HG03139 (cell line): Measurements from ENCODE around the gene CES4A.
A peak's percentile ranks its signal among the peaks of the same experiment; 100 is the strongest.

Experiments
- ATAC-seq: cut with Tn5 transposase; IDR thresholded peaks from one replicate; pipeline ENCODE4 v1.9.1; 2021; ENCODE audit not compliant: unreplicated experiment

CES4A gene

GRCh38 chr16:67017810-67018488 lies 29.6 kb downstream of the CES4A start:
- ATAC-seq: peak; percentile 79

DNA sequence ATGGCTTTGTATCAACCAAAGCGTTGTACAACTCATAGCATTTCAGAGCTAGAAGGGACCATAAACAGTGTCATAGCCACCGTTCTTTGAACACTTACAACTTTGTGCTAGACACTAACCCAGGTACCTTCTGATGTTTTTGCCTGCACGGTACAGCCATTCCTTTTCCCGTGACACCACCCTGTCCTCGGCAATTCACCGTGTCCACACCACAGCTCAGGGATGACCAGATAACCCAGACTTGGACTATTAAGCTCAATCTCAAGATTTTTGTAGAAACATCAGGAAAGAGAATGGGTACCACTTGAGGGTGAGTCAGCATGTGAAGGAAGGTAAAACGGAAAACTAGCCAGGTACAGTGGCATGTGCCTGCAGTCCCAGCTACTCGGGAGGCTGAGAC lies 30.8 kb downstream of the CES4A start:
- ATAC-seq: no peak

DNA sequence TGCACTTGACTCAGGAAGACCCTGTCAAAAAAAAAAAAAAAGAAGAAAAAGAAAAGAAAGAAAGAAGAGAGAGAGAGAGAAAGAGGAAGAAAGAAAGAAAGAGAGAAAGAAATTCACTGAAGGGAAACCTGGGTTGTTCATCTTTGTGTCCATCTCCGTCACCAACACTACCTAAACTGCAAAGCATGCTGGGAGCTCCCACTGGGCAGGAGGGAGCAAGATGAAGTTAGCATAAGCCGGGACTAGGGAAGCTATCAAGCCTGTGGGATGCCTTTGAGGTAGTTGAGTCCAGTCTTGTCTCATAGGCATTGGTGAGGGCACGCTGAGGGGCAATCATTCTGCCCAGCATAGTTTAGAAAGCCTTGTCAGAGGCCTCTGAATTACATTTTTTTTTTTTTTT lies 32.9 kb downstream of the CES4A start:
- ATAC-seq: no peak

DNA sequence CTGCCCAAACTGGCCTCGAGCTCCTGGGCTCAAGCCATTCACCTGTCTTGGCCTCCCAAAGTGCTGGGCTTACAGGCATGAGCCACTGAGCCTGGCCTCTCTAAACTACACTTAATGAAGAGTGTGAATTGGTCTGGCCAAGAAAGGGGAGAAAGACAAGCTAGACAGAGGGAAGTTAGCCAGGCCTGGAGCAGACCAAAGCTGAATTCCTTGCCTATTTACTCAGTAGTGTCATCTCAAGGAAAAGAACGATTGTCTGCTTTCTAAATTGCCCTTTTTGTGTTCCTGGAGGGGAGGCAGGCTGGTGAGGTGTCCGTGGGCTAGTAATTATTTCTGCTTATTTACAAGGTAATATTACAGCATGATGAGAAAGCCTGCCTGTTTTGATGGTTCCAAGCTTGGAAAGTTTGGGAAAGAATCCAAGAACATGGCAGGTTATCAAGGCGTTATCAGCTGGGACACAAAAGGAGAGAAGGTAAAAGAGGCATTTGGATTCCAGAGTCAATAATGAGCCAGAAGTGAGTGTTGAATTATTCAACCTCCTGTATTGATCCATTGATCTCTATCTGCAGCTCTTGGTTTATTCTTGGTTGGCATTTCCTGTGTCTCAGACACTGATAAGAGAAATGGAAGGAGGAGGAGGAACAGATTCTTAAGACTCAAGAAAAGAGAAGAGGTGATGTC lies 34.3 kb downstream of the CES4A start:
- ATAC-seq: no peak

DNA sequence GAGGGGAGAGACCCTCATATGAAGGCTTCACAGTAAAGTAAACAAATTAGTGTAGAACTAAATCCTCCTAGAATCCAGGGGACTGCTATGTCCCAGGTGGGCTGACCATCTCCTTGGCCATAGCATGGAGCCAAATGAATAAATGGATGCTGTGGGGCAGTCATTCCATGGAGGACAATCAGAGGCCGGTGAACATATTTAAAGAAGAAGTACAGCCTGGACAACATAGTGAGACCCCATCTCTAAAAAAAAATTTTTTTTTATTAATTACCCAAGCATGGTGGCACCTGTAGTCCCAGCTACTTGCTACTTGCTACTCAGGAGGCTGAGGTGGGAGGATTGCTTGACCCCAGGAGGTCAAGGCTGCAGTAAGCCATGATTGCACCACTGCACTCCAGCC lies 35.3 kb downstream of the CES4A start:
- ATAC-seq: no peak

- no peak for ATAC-seq
These were observed 36.2 kb downstream of the CES4A start for GRCh38 chr16:67024384-67025209.

DNA sequence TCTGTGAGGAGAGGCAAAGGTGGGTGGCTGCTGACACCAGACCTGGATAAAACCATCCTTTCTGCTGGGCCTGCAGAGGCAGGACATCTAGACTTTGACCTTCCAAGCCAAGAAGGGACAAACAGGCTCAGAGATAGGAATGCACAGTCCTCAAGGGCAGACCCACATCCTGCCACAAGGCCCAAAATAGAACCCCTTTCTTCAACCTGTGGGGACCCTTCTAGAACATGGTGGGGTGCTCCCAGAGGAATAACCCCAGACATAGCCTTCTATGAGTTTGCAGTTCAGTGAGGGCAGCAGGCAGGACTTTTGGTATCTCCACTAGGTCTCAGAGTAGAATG lies 36.8 kb downstream of the CES4A start:
- no peak for ATAC-seq

DNA sequence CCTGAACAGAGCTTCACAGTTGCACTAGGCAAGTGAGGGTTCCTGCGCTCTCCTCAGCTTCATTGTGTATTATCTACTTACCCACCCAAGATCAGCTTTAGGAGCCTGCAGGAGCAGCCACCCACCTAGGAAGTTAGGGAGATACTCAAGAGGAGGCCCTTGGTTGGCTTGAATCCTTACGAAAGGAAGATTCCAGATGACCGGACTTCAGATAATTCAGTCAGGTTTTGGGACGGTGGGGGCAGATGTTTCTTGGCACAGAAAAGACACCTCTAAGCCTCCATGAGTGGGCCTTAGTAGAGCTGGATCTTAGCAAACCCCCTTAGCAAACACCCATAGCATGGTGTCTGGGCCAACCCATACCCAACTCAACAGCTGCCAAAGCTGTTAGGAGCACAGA lies 38.2 kb downstream of the CES4A start:
- no peak for ATAC-seq

DNA sequence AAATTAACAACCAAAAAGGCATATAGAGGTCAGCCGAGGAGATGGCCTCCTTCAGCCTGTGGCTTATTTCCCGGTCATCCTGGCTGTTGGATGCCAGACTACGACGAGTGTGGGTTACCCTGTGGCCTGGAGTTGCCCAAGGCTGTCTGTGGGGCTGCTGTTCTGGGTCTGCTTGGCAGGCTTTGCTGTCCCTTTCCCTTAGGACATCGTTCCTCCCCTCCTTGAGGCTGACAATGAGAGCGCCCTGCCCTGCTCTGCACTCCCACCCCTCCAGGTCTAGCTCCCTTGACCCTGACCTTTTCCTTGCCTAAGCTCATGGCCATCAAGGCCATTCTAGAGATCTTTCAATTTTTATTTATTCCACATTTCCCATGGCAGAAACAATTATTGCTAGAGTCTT lies 38.7 kb downstream of the CES4A start:
- no peak for ATAC-seq

DNA sequence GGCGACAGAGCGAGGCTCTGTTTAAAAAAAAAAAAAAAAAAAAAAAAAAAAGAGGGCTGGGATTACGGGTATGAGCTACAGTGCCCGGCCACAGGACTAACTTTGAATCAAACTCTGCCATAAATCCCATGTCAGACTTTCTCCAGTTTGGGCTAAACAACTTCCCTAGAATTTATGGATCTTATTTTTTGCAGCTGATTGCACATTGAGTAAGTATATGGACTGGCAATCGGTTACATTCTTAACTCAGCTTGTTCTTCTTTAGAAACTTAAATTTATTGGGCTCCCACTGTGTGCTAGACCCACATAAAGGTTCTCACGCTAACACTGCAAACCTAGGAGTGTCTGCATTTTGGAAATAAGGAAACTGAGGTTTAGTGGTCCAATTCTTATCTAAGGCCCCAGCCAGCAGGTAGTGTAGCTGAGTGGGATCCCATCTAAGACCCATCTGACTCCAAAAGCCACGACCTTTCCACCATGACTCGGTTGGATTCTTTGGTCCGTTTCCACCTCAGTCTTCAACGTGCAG lies 39.8 kb downstream of the CES4A start:
- no peak for ATAC-seq

- peak; percentile 71 for ATAC-seq
These were observed 40.4 kb downstream of the CES4A start, which contains the start of gene CBFB for GRCh38 chr16:67028696-67029253. CBFB (plus strand) TSS chr16:67029149; CDS start chr16:67029408, 259 bp downstream.

DNA sequence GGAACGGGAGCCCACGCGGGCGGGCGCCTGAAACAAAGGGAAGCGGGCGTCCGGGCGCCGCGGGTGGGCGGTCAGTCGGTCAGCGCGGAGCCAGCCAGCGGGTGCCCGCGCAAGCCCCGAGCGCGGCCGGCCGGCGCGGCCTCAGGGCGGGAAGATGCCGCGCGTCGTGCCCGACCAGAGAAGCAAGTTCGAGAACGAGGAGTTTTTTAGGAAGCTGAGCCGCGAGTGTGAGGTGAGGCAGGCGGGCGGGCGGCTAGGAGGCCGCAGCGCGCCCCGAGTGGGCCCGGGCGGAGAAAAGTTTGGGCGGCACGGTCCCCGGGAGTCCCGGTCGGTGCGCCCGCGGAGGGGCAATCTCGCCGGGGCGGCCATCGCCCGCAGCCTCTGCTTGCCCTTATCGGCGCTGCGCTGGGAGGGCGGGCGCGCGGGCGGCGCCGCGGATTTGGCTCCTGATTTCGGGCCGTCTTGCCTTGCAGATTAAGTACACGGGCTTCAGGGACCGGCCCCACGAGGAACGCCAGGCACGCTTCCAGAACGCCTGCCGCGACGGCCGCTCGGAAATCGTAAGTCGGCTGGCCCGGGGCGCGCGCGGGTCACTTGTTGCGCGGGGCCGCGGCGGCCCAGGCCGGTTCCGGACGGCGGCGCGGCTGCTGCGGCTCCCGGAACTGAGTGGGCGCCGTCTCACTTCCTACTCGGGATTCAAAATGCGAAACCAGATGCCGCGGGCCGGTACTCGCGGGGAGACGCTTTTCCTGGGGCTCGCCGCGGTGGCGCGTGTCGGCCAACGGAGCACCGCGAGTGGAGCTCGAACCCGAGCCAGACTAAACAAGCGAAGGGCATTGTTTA lies 41.1 kb downstream of the CES4A start:
- peak; percentile 25 for ATAC-seq

DNA sequence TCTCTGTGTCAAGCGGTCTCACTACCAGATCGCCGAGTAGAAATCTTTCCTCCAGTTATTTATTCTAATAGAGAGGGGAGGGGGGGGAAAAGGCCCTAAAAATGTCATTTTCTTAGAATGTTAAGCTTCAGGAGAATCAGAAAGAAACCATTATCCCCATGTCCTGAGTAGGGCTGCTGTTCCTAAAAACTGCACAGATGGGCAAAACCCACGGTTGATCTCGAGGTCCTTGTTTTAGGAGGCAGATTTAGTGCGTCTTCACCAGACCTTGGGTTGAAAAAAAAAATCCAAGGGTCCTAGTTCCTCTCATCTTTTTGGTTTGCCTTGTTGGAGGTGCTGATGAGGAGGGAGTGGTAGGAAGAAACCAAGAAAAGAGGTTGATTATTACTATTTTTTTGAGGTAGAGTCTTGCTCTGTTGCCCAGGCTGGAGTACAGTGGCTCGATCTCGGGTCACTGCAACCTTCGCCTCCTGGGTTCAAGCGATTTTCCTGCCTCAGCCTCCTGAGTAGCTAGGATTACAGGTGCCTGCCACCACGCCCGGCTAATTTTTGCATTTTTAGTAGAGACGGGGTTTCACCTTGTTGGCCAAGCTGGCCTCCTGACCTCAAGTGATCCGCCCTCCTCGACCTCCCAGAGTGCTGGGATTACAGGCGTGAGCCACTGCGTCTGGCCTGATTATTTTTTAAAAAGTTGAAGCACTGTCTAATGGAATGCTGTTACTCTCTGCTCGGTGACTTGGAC lies 42.0 kb downstream of the CES4A start:
- ATAC-seq: no peak

DNA sequence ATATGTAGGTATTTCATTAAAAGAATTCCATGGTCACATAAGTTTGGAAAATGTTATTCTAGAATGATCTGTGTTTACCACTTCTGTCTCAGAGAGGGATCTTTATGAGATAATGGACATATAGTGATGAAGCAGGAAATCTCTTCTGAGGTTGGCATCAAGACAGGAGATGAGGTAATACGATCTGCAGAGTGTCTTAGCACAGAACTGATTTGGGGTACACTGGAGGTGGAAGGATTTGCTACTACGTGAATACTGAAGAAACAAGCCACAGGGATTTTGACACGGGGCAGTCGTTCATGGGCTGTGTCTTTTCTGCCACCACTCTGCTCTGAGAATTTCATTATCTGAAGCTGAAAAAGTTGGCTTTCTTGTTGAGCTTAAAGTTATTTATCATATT lies 46.1 kb downstream of the CES4A start:
- no peak for ATAC-seq

DNA sequence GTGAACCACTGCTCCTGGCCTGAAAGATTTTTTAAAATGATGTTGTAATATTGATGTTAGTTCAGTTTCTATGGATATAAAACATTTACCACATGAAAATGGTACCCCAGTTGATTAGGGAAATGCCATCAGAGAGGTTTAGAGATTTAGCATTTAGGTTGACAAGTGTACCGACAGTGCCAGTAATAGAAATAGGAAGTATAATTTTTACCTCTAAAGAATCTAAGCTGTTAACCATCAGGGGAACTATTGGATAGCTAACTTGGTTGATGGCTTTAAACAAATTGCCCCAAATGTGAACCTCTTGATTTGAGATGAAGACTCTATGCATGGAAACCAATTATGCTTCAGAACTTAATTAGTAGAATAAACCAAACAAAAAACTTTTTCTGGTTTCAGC lies 47.0 kb downstream of the CES4A start:
- no peak for ATAC-seq

GRCh38 chr16:67036323-67036741 lies 47.9 kb downstream of the CES4A start:
- no peak for ATAC-seq

DNA sequence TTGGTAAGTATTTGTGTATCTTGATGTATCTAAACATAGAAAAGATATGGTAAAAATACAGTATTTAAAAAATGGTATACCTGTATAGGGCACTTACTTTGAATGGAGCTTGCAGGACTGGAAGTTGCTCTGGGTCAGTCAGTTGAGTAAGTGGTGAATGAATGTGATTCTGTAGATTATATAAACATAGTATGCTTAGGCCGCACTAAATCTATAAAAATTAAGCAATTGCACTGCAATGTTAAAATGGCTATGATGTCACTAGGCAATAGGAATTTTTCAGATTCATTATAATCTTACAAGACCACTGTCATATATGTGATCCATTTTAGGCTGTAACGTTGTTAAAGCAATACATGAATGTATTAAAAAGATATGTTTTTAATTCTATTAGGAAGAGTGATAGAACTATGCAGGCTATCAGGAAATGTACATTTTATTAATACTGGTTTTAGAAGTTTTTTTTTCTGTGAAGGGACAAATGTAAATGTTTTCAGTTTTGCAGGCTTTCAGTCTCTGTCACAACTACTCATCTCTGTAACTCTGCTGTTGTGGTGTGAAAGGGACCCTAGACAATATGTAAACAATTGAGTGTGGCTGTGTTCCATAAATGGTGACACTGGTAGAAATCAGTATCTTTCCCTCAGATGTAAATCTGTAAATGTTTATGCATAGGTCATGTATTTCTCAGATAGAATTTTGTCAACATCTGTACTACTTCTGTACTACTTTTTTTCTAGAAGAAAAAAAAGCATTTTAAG lies 51.1 kb downstream of the CES4A start:
- ATAC-seq: no peak

DNA sequence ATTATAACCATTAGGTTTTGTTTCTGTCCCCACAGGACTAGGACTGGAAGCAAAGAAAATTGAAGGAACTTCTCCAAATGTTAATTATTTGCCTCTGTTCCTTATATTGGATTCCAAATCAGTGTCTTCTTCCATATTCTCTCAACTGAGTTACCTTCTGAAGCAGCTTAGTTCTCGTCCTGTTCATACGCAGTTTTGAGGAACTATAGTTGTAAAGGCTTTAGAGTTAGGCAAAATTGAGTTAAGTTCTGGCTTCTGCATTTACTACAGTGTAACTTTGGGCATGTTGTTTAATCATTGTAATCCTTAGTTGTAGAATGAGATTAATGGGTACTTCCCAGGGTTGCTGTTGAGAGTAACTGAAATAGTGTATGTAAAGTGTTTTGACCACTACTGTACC lies 51.8 kb downstream of the CES4A start:
- ATAC-seq: no peak

DNA sequence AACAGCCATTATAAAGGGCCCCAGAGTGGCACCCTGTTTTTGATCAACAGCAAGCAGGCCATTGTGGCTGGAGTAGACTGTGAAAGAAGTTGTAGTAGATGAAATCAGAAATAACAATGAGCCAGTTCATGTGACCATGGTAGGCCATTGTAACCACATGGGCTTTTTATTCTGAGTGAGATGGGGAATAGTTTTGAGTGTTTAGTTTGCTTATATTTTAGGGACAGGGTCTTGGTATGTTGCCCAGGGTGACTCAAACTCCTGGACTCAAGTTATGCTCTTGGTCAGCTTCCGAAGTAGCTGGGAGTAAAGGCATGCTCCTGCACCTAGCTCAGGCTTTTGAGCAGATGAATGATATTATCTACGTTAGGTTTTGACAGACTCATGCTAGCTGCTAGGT lies 52.5 kb downstream of the CES4A start:
- ATAC-seq: no peak
